GM12801 (cell line): Measurements from ENCODE around the gene POLR2H.

Experiments
- TF ChIP-seq, protein P1 (sequence below): IDR thresholded peaks from one replicate; pipeline ENCODE4 v1.5.1; 2011; ENCODE audit warnings: control low read depth; ENCODE audit not compliant: insufficient read length; ENCODE audit errors: extremely low read depth

The POLR2H gene

DNA sequence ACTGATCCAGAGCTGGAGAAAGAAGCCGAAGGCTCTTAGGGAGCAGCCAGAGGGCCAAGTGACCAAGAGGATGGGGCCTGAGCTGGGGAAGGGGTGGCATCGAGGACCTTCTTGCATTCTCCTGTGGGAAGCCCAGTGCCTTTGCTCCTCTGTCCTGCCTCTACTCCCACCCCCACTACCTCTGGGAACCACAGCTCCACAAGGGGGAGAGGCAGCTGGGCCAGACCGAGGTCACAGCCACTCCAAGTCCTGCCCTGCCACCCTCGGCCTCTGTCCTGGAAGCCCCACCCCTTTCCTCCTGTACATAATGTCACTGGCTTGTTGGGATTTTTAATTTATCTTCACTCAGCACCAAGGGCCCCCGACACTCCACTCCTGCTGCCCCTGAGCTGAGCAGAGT lies 27.9 kb downstream of the POLR2H start:
- TF ChIP-seq, protein P1, sequence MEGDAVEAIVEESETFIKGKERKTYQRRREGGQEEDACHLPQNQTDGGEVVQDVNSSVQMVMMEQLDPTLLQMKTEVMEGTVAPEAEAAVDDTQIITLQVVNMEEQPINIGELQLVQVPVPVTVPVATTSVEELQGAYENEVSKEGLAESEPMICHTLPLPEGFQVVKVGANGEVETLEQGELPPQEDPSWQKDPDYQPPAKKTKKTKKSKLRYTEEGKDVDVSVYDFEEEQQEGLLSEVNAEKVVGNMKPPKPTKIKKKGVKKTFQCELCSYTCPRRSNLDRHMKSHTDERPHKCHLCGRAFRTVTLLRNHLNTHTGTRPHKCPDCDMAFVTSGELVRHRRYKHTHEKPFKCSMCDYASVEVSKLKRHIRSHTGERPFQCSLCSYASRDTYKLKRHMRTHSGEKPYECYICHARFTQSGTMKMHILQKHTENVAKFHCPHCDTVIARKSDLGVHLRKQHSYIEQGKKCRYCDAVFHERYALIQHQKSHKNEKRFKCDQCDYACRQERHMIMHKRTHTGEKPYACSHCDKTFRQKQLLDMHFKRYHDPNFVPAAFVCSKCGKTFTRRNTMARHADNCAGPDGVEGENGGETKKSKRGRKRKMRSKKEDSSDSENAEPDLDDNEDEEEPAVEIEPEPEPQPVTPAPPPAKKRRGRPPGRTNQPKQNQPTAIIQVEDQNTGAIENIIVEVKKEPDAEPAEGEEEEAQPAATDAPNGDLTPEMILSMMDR: no peak

DNA sequence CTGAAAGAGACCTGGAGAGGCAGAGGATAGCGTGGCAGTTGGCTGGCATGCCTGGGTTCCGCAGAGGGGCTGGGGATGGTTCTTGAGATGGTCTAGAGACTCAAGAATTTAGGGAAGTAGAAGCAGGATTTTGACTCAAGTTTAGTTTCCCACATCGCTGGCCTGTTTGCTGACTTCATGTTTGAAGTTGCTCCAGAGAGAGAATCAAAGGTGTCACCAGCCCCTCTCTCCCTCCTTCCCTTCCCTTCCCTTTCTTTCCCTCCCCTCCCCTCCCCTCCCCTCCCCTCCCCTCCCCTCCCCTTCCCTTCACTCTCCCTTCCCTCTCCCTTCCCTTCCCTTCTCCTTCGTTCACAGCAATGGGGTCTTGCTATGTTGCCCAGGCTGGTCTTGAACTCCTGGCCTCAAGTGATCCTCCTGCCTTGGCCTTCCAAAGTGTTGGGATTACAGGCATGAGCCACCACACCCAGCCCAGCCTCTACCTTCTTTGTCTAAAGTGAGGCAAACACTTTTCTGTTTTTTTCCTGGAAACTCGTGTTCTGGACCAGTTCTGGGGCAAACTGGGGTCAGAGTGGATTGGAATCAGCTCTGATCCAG lies 28.5 kb downstream of the POLR2H start:
- TF ChIP-seq, protein P1: no peak

DNA sequence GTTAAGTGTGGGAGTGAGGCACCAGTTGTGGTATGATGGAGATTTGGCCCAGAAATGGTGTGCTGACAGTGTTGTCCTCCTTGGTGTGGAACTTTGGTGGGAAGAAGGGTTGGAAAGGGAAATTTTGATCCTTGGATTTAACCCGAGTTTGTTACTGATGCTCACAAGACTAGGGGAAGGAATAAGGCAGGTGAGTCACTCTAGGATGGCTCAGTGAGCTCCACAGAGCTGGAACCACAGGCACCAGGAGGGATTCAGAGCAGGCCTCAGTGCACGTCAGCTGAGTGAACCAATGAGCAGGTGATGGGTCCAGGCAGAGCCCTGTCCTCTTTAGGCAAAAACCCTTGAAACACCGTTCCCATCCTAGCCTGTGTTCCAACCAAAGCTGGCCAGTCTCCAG lies 29.8 kb downstream of the POLR2H start:
- TF ChIP-seq, protein P1: no peak

DNA sequence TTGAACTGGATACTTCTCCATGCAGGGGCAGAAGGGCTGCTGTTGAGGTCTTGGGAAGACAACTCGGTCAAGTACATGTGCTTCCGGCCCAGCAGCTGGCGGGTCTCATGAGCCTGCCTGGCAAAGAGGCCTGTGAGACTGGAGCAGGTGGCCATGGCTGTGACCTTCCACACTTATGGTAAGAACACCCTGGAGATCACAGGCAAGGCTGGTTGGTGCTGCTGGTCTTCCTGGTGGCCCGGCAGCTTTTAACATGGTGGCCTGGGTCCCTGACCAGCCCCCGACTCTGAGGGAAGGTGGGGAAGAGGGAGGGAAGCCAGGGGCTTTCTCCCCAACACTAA lies 33.8 kb downstream of the POLR2H start:
- TF ChIP-seq, protein P1: no peak

DNA sequence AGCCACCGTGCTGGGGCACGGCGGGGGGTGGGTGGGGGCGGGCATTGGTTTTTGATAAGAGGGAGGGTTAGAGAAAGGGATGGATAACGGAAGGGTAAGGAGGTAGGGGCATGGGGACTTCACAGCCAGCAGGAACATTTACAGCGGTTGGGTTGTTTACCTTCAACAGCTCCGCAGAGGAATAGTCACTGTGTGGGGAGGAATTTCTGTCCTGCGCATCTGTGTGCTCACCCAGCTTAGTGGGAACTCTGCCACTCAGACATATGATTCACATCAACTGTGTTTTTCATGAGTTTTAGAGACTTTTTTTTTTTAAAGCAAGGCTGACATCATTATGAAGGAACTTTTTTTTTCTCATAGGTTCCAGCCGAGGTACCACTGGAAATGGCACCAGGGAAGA lies 37.9 kb downstream of the POLR2H start:
- TF ChIP-seq, protein P1: no peak

DNA sequence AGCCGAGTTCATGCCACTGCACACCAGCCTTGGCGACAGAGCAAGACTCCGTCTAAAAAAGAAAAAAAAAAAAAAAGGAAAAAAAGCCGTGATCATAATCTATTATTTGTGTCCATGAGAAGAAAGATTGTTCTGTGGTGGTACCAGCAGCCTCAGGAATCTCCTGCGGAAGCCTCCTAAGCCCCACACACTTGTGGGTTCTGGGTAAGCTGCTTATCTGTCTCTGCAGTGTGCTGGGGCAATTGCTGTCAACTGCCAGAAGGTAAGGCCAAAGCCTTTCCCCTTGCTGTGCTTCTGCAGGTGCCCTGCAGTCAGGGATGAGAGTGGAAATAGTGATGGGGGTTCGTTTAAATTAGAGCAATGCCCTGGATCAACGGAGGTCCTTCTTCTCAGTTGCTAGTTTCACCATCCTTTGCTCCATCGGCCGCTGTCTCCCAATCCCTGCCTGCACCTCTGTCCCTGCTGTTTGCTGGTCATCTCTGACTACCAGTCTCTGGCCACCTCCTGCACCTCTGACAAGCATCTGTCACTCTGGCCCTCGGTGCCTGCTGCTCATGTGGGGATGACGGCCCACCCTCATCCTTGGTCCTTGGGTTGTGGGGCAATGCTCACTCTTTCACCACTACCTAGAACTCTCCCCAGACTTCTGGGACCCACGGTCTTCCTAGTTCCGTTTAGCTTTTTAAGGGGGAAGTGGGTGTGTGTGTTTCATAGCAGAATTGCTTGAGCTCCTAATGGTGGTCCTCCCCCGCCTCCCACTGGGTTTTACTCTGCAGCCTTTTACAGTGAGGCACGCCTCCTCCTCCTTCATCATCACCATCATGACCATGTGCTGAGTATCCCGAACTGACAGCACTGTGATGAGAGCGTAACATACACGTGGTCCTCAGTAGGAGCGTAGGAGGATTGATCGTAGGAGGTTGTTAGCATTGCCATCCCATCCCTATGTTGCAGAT lies 43.8 kb downstream of the POLR2H start:
- TF ChIP-seq, protein P1: no peak

DNA sequence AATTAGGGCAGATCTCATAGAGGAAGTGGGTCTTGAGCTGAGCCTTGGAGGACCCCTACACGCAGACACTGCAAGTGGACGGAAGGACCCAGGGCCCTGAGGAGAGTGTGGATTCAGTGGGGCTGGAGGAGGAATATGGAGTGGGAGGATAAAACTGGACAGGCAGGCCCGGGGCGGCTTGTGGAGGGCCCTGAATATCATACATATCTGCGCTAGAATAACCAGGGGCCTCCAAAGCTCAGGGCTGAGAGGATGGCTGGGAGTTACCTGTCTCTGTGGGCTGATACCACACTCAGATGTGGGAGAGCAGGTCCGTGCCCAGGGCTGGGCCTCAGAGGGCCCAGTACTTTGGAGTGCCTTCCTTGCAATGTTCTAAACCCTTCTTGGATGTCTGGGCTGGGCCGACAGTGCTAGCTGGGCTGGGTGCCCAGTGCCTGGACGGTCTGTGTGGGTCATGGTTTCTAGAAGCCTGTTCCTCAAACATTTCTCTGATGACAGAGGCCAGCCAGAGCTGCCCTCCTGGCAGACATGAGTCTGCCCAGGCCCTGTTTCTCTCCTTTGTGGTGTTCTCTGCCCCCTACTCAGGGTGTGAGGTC lies 47.9 kb downstream of the POLR2H start:
- TF ChIP-seq, protein P1: no peak
